ENCODE results near the gene C19orf81. TPM values are rescaled to one million over a fixed set of nuclear protein-coding genes. Genes with fewer than 3 reads are reported as not detected.
A peak's percentile ranks its signal among the peaks of the same experiment; 100 is the strongest.

C19orf81 gene
- total and polyA plus RNA-seq, 8 donors, result 2.2 TPM; not detected in 7

- Histone ChIP-seq H3K9me3 (peaks cover 0 to 13% of the 10 kb centered on the region in 2 donors), H3K4me1 (no peaks in the 10 kb centered on the region), H3K27me3 (peaks cover 0 to 90% of the 10 kb centered on the region in 2 donors), H3K27ac (no peak overlapping the region), H3K36me3 (no peaks in the 10 kb centered on the region), H3K4me3 (no peak overlapping the region)
- intact Hi-C loops (cut with DNase I), result no loop called here
- ATAC-seq (no peak), DNase-seq (no peak)
- no peak for TF ChIP-seq CTCF (IDR thresholded peaks at IDR 0.05)
Measured at GRCh38 chr19:50651174-50651573, 1.9 kb downstream of the C19orf81 start.

DNA sequence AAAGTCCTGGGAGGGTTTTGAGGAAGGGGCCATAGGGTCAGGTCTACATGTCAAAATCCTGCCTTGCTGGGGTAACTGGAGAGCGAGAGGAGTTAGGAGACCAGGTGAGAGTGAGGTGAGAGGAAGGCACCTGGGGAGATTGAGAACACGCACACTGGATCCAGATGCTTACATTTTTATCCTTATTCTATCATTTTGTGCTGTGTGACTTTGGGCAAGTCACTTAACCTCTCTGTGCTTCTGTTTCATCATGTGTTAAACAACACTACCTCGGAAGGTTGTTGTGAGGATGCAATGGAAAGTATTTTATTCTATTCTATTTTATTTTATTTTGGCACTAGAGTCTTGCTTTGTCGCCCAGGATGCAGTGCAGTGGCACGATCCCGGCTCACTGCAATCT is 3.5 kb downstream of the C19orf81 start:
- peaks cover 0 to 90% of the 10 kb centered on the region in 2 donors for H3K27me3 ChIP-seq
- DNase-seq (no peak), ATAC-seq (no peak)
- H3K9me3 ChIP-seq, result peaks cover 0 to 13% of the 10 kb centered on the region in 2 donors
- no peaks in the 10 kb centered on the region for H3K4me1 ChIP-seq
- intact Hi-C loops (cut with DNase I), result no loop called here
- H3K27ac ChIP-seq, result no peak overlapping the region
- no peaks in the 10 kb centered on the region for H3K36me3 ChIP-seq
- no peak overlapping the region for H3K4me3 ChIP-seq
- no peak for TF ChIP-seq CTCF (IDR thresholded peaks at IDR 0.05)

- H3K27ac ChIP-seq, result no peak overlapping the region
- intact Hi-C loops (cut with DNase I), result no loop called here
- ATAC-seq, result no peak
- DNase-seq, result no peak
- peaks cover 0 to 13% of the 10 kb centered on the region in 2 donors for H3K9me3 ChIP-seq
- peaks cover 4 to 15% of the 10 kb centered on the region in 2 donors for H3K4me1 ChIP-seq
- no peak overlapping the region for H3K4me3 ChIP-seq
- H3K27me3 ChIP-seq, result peaks cover 10 to 94% of the 10 kb centered on the region in 2 donors
- no peak for TF ChIP-seq CTCF (IDR thresholded peaks at IDR 0.05)
- no peaks in the 10 kb centered on the region for H3K36me3 ChIP-seq
Measured at GRCh38 chr19:50654882-50655281, 5.6 kb downstream of the C19orf81 start.

GRCh38 chr19:50657222-50657669 is 8.0 kb downstream of the C19orf81 start:
- intact Hi-C loops (cut with DNase I), result no loop called here
- peaks cover 0 to 13% of the 10 kb centered on the region in 2 donors for H3K9me3 ChIP-seq
- DNase-seq, result no peak
- H3K36me3 ChIP-seq, result no peaks in the 10 kb centered on the region
- peaks cover 4 to 15% of the 10 kb centered on the region in 2 donors for H3K4me1 ChIP-seq
- no peak for TF ChIP-seq CTCF (IDR thresholded peaks at IDR 0.05)
- ATAC-seq, result no peak
- no peak overlapping the region for H3K27ac ChIP-seq
- H3K4me3 ChIP-seq, result no peak overlapping the region
- H3K27me3 ChIP-seq, result peaks cover 10 to 98% of the 10 kb centered on the region in 2 donors

DNA sequence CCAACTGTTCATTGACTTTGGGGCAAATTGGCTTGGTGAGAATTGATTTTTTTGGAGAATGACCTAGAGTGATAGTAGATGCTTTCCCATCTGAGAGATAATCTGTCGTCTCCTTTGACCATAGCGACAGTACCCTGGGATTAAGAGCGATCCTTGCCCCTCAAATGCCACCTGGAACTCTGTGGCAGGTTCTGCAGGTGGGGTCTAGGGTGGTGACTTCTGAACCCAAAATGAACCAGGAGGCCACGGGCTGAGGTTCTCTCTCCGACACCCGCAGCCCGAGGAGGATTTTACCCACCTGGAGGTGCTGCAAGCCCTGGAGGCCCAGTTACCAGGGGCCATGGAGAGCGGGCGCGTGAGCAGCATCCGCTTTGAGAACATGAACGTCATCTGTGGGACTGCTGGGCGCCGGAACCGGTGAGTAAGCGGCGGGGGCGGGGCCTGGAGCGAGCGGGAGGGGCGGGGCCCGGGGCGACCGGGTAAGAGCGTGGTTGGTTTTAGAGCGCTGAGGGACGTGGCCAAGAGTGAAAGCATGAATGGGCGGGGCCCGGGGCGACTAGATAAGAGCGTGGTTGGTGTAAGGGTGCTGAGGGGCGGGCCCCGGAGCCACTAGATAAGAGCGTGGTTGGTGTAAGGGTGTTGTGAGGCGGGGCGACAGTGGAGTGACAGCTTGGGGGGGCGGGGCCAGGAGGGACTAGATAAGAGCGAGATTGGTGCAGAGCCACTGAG is 8.6 kb downstream of the C19orf81 start:
- Histone ChIP-seq H3K36me3 (no peaks in the 10 kb centered on the region), H3K4me1 (peaks cover 4 to 15% of the 10 kb centered on the region in 2 donors), H3K4me3 (peak overlapping the region in 1 of 2 donors; percentile 28), H3K9me3 (peaks cover 0 to 13% of the 10 kb centered on the region in 2 donors), H3K27me3 (peaks cover 10 to 97% of the 10 kb centered on the region in 2 donors), H3K27ac (no peak overlapping the region)
- peak; percentile 47 to 91 (median 84) for DNase-seq
- no peak for TF ChIP-seq CTCF (IDR thresholded peaks at IDR 0.05)
- peak; percentile 89 for ATAC-seq
- intact Hi-C loops (cut with DNase I), result no loop called here

Measured in left lung (tissue), 10 donors.